HTR-8/SVneo (cell line): ENCODE data around the gene ACTR1B.
"Not testable (repeated sequence)": the region's sequence is repeated elsewhere in the genome, so short reads cannot be mapped to it uniquely, and the experiment has no call there.

Experiments
- DNase-seq: peaks from one replicate; pipeline ENCODE4 v3.0.0; 2011; ENCODE audit warnings: low spot score, mixed read lengths; ENCODE audit not compliant: insufficient read length
- FAIRE-seq: peaks from 2 replicates; lab custom pipeline; 2011; peaks lifted over from hg19 to GRCh38; lab: Jason Lieb, UNC

Gene ACTR1B

DNA sequence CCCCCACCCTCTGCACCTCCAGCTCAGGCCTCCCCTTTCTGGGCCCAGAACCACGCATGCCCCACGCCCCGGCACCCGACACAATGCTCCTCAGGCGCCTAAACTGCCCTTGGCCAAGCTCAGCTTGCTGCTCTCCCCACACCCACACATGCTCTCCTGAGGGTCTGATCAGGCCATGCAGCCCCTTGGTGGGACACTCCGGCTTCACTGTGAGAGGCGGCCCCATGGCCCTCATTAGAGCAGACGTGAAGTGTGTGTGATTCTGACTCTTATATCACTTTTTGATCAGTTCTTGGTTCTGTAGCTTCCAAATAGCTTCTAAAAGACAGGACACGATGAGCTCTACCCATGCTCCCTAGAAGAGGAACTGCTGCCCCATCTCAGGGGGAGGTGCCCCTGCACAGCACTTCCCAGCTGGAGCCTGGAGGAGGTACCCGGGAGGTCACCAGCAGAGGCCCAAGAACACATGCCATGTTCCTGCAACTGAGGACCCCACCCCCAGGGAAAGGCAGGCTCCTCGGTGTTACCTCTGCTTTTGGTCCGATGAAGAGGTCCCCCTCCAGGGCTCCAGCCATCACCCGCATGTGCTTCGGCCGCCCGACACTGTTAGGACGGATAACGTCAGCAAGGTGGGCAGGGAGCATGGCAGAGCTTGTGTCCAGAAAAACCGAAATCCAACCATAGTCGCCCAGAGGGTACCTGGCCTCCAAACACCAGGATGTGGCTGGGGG lies 3.6 kb downstream of the ACTR1B start:
- DNase-seq: no peak
- FAIRE-seq: no peak

- DNase-seq: no peak
- no peak for FAIRE-seq
These were observed 4.4 kb downstream of the ACTR1B start for GRCh38 chr2:97659256-97660043.

DNA sequence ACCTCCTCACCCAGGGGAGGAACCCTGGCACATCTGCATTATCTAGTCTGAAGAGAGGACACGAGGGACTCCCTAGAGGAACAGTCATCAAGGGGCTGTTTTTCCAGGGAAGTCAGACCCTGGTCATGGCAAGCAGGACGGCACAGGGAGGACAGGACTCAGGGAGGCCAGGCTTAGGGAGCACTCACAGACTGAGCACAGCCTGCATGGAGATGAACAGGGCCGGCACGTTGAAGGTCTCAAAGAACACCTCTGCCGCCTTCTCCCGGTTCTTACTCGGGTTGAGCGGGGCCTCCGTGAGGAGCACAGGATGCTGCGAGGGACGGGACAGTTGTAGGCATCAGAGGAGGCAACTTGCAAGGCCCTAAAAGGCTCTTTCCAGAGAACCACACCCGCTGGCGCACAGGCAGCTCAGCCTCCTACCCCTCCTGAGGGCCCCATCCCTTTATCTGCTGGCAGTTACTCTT lies 5.1 kb downstream of the ACTR1B start:
- FAIRE-seq (no peak), DNase-seq (no peak)

DNA sequence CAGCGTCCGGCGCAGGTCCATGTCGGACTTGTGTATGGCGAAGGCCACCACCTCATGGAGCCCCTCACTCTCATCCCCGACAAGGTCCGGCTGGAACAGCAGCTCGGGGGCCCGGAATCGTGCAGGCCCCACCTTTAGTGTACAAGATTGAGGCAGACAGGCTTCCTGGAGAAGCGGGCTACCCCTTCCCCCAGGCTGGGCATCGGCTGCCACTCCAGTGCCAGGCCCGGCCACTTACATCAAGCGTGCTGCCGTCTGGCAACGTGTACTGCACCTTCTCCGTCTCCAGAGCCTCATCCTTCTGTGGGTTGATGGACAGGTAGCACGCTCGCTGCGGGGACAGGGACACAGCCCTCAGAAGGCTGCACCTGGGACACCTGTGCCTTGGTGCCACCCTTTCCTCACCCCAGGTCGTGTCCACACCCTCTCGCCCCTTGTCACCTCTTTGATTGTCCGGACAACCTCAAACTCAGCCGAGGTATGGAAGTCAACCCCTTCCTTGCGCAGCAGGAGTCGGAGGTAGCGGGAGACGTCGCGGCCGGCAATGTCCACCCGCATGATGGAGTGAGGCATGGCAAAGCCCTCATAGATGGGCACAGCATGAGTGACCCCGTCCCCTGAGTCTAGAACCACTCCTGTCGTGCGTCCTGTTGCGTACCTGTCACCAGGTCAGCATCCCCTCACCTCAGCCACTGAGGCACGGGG lies 5.7 kb downstream of the ACTR1B start:
- FAIRE-seq (no peak), DNase-seq (no peak)

DNA sequence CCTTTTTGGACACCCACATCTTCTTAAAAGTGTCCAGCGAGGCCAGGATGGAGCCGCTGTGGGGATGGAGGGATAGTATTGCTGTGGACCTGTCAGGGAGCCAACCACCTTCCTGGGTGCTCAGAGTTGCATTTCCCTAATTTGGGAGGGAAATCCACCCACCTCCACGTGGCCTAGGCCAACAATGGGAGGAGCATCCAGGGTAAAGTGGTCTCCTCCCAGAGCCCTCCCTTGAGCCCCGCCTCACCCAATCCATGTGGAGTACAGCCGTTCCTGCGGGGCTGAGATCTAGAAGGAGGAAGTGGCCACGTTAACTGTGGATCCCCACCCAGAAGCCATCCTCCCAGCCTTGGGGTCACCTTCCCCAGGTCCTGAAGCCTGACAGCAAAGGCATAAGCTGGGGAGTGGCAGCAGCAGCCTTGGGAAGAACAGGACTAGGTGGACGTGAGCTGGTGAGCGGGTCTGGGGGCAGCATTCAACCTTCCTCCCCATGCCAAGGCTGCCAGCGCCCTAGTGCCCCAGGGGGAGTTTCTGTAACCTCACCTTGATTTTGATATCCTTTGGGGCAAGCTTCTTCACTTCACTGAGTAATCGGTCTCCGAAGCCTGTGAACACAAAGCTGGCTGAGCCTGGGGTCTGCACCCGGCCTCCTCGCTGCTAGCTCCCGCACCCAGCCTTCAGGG lies 6.8 kb downstream of the ACTR1B start:
- FAIRE-seq (no peak), DNase-seq (no peak)

GRCh38 chr2:97656129-97656755 lies 7.6 kb downstream of the ACTR1B start:
- peak; percentile 20 for FAIRE-seq

GRCh38 chr2:97654791-97655190 lies 9.1 kb downstream of the ACTR1B start:
- peak; percentile 71 for FAIRE-seq
- DNase-seq: no peak

More at GRCh38 chr2:97656129-97656755, 7.6 kb downstream of the ACTR1B start:
- no peak for DNase-seq

GRCh38 chr2:97654309-97654708 lies 9.5 kb downstream of the ACTR1B start:
- DNase-seq (no peak), FAIRE-seq (no peak)

GRCh38 chr2:97653874-97654273 lies 10.0 kb downstream of the ACTR1B start:
- no peak for FAIRE-seq
- DNase-seq: no peak

DNA sequence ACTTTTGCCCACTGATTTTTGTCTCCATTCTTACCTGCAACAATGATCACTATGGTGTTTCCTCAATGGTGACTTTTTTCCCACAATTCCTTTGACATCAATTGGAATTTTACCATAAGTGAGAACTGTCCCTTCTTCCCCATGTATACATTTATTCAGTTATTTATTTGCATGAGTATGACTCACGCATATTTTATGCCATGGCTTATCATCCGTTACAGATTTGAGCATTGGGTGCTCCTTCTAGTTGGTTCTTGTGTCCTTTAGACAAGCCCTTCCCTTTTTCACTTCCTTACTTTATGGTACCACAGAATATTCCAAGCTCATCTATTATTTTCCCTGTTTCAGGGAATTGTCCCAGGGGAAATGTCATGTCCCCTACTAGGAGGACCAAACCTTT lies 10.4 kb downstream of the ACTR1B start:
- DNase-seq: no peak
- FAIRE-seq: no peak

DNA sequence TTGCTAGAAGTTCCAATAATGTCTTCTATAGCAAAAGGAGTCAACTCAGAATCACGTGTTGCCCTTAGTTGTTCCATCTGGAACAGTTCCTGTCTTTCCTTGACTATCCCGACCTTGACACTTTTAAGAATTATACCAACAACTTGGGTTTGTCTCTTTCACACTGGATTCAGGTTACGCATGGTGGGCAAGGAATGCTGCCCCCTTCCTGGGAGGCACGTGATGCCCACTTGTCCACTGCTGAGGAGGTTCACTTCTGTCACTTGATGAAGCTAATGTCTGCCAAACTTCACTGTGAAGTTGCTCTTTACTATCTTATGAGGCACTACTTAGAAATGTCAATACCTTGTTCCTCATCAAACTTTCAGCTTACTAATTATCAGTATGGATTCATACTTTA lies 12.7 kb downstream of the ACTR1B start:
- FAIRE-seq (no peak), DNase-seq (no peak)

- FAIRE-seq: no peak
These were observed 16.9 kb downstream of the ACTR1B start for GRCh38 chr2:97646977-97647376.

GRCh38 chr2:97645695-97646629 lies 17.9 kb downstream of the ACTR1B start, which contains the start of gene COX5B:
Gene COX5B (plus strand): TSS chr2:97646062. CDS start chr2:97646087, 25 bp downstream.
- DNase-seq: peak; percentile 100
- FAIRE-seq: peak; percentile 91

More at GRCh38 chr2:97646977-97647376, 16.9 kb downstream of the ACTR1B start:
- no peak for DNase-seq

- no peak for DNase-seq
- no peak for FAIRE-seq
These were observed 18.6 kb downstream of the ACTR1B start for GRCh38 chr2:97645112-97645694.

DNA sequence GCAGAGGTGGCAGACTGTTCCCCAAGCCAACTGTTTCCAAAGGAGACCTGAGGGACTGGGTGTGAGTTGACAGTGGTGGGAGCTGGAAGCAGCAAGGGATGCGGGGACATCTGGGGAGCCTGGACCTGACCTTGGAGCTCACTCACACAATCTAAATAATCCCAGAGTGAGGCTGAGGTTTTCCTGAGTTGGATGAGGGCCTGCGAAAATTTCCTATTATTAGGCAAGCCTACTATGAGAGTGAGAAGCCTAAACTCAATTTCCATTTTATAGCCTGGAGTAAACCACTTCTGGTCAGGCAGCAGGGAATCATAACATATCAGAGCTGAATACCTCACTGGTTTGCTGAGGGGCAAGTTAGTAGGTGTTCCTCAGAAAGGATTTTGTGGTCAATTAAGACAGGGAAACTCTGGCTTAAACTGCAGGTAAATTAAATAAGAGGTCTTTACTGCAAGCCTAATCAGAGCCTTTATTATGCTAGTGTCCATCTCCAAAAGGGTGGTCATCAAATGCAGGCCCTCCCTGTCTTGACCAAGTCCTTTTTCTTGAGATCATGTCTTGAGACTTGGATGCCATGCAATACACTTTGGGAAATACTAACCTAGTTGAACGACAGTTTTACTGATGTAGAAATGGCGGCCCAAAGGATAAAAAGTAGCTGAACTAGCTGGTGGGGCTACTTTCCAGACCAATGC lies 19.7 kb downstream of the ACTR1B start:
- no peak for FAIRE-seq
- no peak for DNase-seq

DNA sequence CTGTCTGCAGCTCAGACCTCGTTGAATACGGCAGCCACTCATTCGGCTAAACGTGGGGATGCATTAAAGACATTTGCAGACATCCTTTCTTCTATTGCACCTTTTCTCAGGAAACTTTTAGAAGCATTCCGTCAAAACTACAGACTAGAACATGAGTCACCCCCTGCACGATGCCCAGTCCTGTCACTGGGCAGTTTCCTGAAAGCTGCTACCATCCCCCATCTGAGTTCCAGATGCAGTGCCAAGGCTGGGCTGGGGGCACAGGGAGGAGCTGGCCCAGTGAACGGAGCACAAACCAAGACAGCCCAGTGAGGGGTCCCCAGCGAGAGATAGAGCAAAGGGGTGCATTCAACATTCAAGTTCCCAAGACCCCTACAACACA lies 37.8 kb downstream of the ACTR1B start:
- DNase-seq, FAIRE-seq: not testable (repeated sequence)

DNA sequence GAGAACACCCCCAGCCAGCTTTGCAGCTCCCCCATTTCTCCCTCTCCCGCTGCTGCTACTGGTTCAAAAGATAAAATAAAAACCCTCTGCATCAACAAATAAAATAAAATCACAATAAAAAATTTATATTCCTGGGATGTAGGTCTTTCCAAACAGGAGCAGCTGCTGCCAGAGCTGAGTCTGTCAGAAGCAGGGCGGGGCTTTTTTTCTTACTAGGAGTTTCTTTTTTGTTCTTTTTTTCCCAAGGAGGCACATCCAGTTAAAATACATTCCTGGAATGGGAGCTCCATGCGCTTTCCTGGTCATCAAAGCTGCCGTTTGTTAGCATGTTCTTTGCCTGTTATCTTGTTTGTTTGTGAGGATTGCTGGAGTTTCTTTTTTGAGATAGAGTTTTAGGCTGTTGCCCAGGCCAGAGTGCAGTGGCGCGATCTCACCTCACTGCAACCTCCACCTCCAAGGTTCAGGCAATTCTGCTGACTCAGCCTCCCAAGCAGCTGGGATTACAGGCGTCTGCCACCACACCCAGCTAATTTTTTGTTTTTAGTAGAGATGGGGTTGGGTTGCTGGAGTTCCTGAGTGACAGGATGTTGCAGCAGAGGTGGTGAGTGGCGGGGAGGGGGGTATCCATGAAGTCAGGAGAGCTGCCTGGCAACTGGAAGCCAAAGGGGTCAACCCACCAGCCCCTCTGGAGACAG lies 38.3 kb downstream of the ACTR1B start:
- DNase-seq, FAIRE-seq: not testable (repeated sequence)
